ENCODE data around the gene FOXL3. TPM values are rescaled to one million over a fixed set of nuclear protein-coding genes. Genes with fewer than 3 reads are reported as not detected.
"Not testable (repeated sequence)": the region's sequence is repeated elsewhere in the genome, so short reads cannot be mapped to it uniquely, and the experiment has no call there.

FOXL3 gene
- not detected for total RNA-seq

GRCh38 chr7:289756-290553 is at the start of gene FOXL3:
TSS of gene FOXL3 (plus strand) at chr7:290170. CDS start at chr7:290170, 0 bp downstream.
- Histone ChIP-seq H3K9me3 (ENCODE audit: low read depth, low read length) (no peaks in the 10 kb centered on the region), H3K27me3 (ENCODE audit: insufficient read depth, low read length) (peaks cover 21% of the 10 kb centered on the region), H3K4me3 (ENCODE audit: low read length) (no peak within 1 kb of the TSS), H3K4me1 (ENCODE audit: insufficient read depth, low read length) (no peaks in the 10 kb centered on the region)

GRCh38 chr7:240887-241421 is 49.0 kb upstream of the FOXL3 start:
- no peaks in the 10 kb centered on the region for H3K4me1 ChIP-seq (ENCODE audit: insufficient read depth, low read length)
- no peak overlapping the region for H3K4me3 ChIP-seq (ENCODE audit: low read length)
- no peaks in the 10 kb centered on the region for H3K9me3 ChIP-seq (ENCODE audit: low read depth, low read length)
- no peaks in the 10 kb centered on the region for H3K27me3 ChIP-seq (ENCODE audit: insufficient read depth, low read length)

- H3K4me1 ChIP-seq (ENCODE audit: insufficient read depth, low read length), result no peaks in the 10 kb centered on the region
- H3K4me3 ChIP-seq (ENCODE audit: low read length), result no peak overlapping the region
- H3K9me3 ChIP-seq (ENCODE audit: low read depth, low read length), result no peaks in the 10 kb centered on the region
- H3K27me3 ChIP-seq (ENCODE audit: insufficient read depth, low read length), result no peaks in the 10 kb centered on the region
These were observed 48.5 kb upstream of the FOXL3 start for GRCh38 chr7:241513-241912.

GRCh38 chr7:242826-243579 is 47.0 kb upstream of the FOXL3 start:
- not testable (repeated sequence) for H3K27me3 ChIP-seq (ENCODE audit: insufficient read depth, low read length); H3K4me1 ChIP-seq (ENCODE audit: insufficient read depth, low read length); H3K4me3 ChIP-seq (ENCODE audit: low read length); H3K9me3 ChIP-seq (ENCODE audit: low read depth, low read length)

GRCh38 chr7:243580-243978 is 46.4 kb upstream of the FOXL3 start:
- not testable (repeated sequence) for H3K9me3 ChIP-seq (ENCODE audit: low read depth, low read length); H3K27me3 ChIP-seq (ENCODE audit: insufficient read depth, low read length); H3K4me3 ChIP-seq (ENCODE audit: low read length); H3K4me1 ChIP-seq (ENCODE audit: insufficient read depth, low read length)

GRCh38 chr7:244974-245373 is 45.0 kb upstream of the FOXL3 start:
- no peak overlapping the region for H3K4me3 ChIP-seq (ENCODE audit: low read length)
- H3K4me1 ChIP-seq (ENCODE audit: insufficient read depth, low read length), result no peaks in the 10 kb centered on the region
- no peaks in the 10 kb centered on the region for H3K27me3 ChIP-seq (ENCODE audit: insufficient read depth, low read length)
- H3K9me3 ChIP-seq (ENCODE audit: low read depth, low read length), result no peaks in the 10 kb centered on the region

GRCh38 chr7:245574-246295 is 44.2 kb upstream of the FOXL3 start:
- Histone ChIP-seq H3K27me3 (ENCODE audit: insufficient read depth, low read length) (no peaks in the 10 kb centered on the region), H3K4me1 (ENCODE audit: insufficient read depth, low read length) (no peaks in the 10 kb centered on the region), H3K9me3 (ENCODE audit: low read depth, low read length) (no peaks in the 10 kb centered on the region), H3K4me3 (ENCODE audit: low read length) (no peak overlapping the region)

GRCh38 chr7:246451-246850 is 43.5 kb upstream of the FOXL3 start:
- no peaks in the 10 kb centered on the region for H3K27me3 ChIP-seq (ENCODE audit: insufficient read depth, low read length)
- H3K4me1 ChIP-seq (ENCODE audit: insufficient read depth, low read length), result no peaks in the 10 kb centered on the region
- H3K9me3 ChIP-seq (ENCODE audit: low read depth, low read length), result no peaks in the 10 kb centered on the region
- no peak overlapping the region for H3K4me3 ChIP-seq (ENCODE audit: low read length)

- Histone ChIP-seq H3K9me3 (ENCODE audit: low read depth, low read length) (no peaks in the 10 kb centered on the region), H3K4me3 (ENCODE audit: low read length) (no peak overlapping the region), H3K27me3 (ENCODE audit: insufficient read depth, low read length) (no peaks in the 10 kb centered on the region), H3K4me1 (ENCODE audit: insufficient read depth, low read length) (no peaks in the 10 kb centered on the region)
These were observed 42.8 kb upstream of the FOXL3 start for GRCh38 chr7:247181-247580.

GRCh38 chr7:247636-248035 is 42.3 kb upstream of the FOXL3 start:
- Histone ChIP-seq H3K4me3 (ENCODE audit: low read length) (no peak overlapping the region), H3K27me3 (ENCODE audit: insufficient read depth, low read length) (no peaks in the 10 kb centered on the region), H3K4me1 (ENCODE audit: insufficient read depth, low read length) (no peaks in the 10 kb centered on the region), H3K9me3 (ENCODE audit: low read depth, low read length) (no peaks in the 10 kb centered on the region)

GRCh38 chr7:248732-249435 is 41.1 kb upstream of the FOXL3 start:
- Histone ChIP-seq H3K9me3 (ENCODE audit: low read depth, low read length) (no peaks in the 10 kb centered on the region), H3K27me3 (ENCODE audit: insufficient read depth, low read length) (no peaks in the 10 kb centered on the region), H3K4me1 (ENCODE audit: insufficient read depth, low read length) (no peaks in the 10 kb centered on the region), H3K4me3 (ENCODE audit: low read length) (no peak overlapping the region)

GRCh38 chr7:249989-250388 is 40.0 kb upstream of the FOXL3 start:
- Histone ChIP-seq H3K4me3 (ENCODE audit: low read length) (no peak overlapping the region), H3K27me3 (ENCODE audit: insufficient read depth, low read length) (no peaks in the 10 kb centered on the region), H3K9me3 (ENCODE audit: low read depth, low read length) (no peaks in the 10 kb centered on the region), H3K4me1 (ENCODE audit: insufficient read depth, low read length) (no peaks in the 10 kb centered on the region)

GRCh38 chr7:250523-250922 is 39.4 kb upstream of the FOXL3 start:
- Histone ChIP-seq H3K4me3 (ENCODE audit: low read length) (no peak overlapping the region), H3K27me3 (ENCODE audit: insufficient read depth, low read length) (no peaks in the 10 kb centered on the region), H3K4me1 (ENCODE audit: insufficient read depth, low read length) (no peaks in the 10 kb centered on the region), H3K9me3 (ENCODE audit: low read depth, low read length) (no peaks in the 10 kb centered on the region)

GRCh38 chr7:251005-251404 is 39.0 kb upstream of the FOXL3 start:
- no peaks in the 10 kb centered on the region for H3K9me3 ChIP-seq (ENCODE audit: low read depth, low read length)
- H3K27me3 ChIP-seq (ENCODE audit: insufficient read depth, low read length), result no peaks in the 10 kb centered on the region
- H3K4me1 ChIP-seq (ENCODE audit: insufficient read depth, low read length), result no peaks in the 10 kb centered on the region
- H3K4me3 ChIP-seq (ENCODE audit: low read length), result no peak overlapping the region

Data from mononuclear cell (primary cell).